SK-N-SH (cell line): Measurements from ENCODE around the gene PTCD2. TPM values are rescaled to one million over a fixed set of nuclear protein-coding genes. Genes with fewer than 3 reads are reported as not detected.

Experiments
- CTCF ChIA-PET: fragments of 300-600, 350-600 bp; formaldehyde crosslinking; extraction: SDS; loops from one replicate; lab custom pipeline; 2021; lab: Yijun Ruan, JAX
- POLR2A ChIA-PET: fragments of 350-600 bp; sonication (Branson Sonifier 250); formaldehyde crosslinking; extraction: SDS; loops from one replicate; lab custom pipeline; 2020; ENCODE audit warnings: antibody characterized with exemption, inconsistent platforms; lab: Yijun Ruan, JAX
- DNase-seq: peaks from one replicate; pipeline ENCODE4 v3.0.0; 2012
- H2AFZ ChIP-seq: fragments of 200-600 bp; sonication (generic); 2 replicates; pipeline ENCODE4 v1.8.1; 2016; ENCODE audit warnings: antibody characterized with exemption, mild to moderate bottlenecking, low read depth
- H3F3A ChIP-seq: fragments of 200-600 bp; sonication (generic); replicated peaks from 2 replicates; pipeline ENCODE3; 2016; ENCODE audit warnings: antibody characterized with exemption, mild to moderate bottlenecking; ENCODE audit not compliant: insufficient read depth
- H3K27ac ChIP-seq, 2 experiments: fragments of 200-500 bp in 1 of 2; fragments of 200-600 bp in 1 of 2; sonication (Bioruptor generic) in 1 of 2; sonication (generic), shearing (Covaris generic) in 1 of 2; 2 replicates each; pipeline versions ENCODE4 v1.5.1 to v1.6.1; 2014 to 2016; ENCODE audit warnings: low read depth in 2 of 2, inconsistent platforms in 1 of 2, low read length in 1 of 2, mild to moderate bottlenecking in 1 of 2, mixed read lengths in 1 of 2
- H3K27me3 ChIP-seq: fragments of 200-600 bp; sonication (generic), shearing (Covaris generic); 2 replicates; pipeline ENCODE4 v1.6.1; 2016; ENCODE audit warnings: mixed run types; ENCODE audit not compliant: insufficient read depth
- H3K36me3 ChIP-seq, 2 experiments: fragments of 200-500 bp in 1 of 2; fragments of 200-600 bp in 1 of 2; sonication (Bioruptor generic) in 1 of 2; sonication (generic) in 1 of 2; replicated peaks in 1 of 2; 2 replicates each; pipeline versions ENCODE3 to v1.5.1; 2014 to 2016; ENCODE audit warnings: low read length in 1 of 2, mild to moderate bottlenecking in 1 of 2; ENCODE audit not compliant: insufficient read depth in 2 of 2, control insufficient read depth in 1 of 2
- H3K4me1 ChIP-seq, 2 experiments: fragments of 200-500 bp in 1 of 2; fragments of 200-600 bp in 1 of 2; sonication (Bioruptor generic) in 1 of 2; sonication (generic), shearing (Covaris generic) in 1 of 2; 2 replicates each; pipeline versions ENCODE4 v1.5.1 to v1.6.1; 2014 to 2016; ENCODE audit warnings: low read depth in 1 of 2, low read length in 1 of 2, mixed run types in 1 of 2; ENCODE audit not compliant: insufficient read depth in 2 of 2, control insufficient read depth in 1 of 2
- H3K4me2 ChIP-seq: fragments of 200-600 bp; sonication (generic), shearing (Covaris generic); 2 replicates; pipeline ENCODE4 v1.6.1; 2017; ENCODE audit warnings: mixed run types
- H3K4me3 ChIP-seq, 2 experiments: fragments of 200-500 bp in 1 of 2; fragments of 200-600 bp in 1 of 2; sonication (Bioruptor generic) in 1 of 2; sonication (generic), shearing (Covaris generic) in 1 of 2; 2 replicates each; pipeline versions ENCODE4 v1.5.1 to v1.8.1; 2014 to 2016; ENCODE audit warnings: low read depth in 2 of 2, inconsistent platforms in 1 of 2, low read length in 1 of 2, mild to moderate bottlenecking in 1 of 2, mixed read lengths in 1 of 2, moderate library complexity in 1 of 2
- H3K79me2 ChIP-seq: fragments of 200-600 bp; sonication (generic); 2 replicates; pipeline ENCODE4 v1.8.1; 2017; ENCODE audit warnings: mild to moderate bottlenecking; ENCODE audit not compliant: insufficient read depth
- H3K9ac ChIP-seq: fragments of 200-600 bp; sonication (generic); 2 replicates; pipeline ENCODE4 v1.6.1; 2017; ENCODE audit warnings: mixed run types
- H3K9me2 ChIP-seq: fragments of 200-600 bp; sonication (generic); 2 replicates; pipeline ENCODE4 v1.6.1; 2017; ENCODE audit warnings: mixed run types
- H3K9me3 ChIP-seq: fragments of 200-600 bp; sonication (generic); 2 replicates; pipeline ENCODE4 v1.6.1; 2017; ENCODE audit warnings: mixed run types, mild to moderate bottlenecking, moderate library complexity
- H4K20me1 ChIP-seq: fragments of 200-600 bp; sonication (generic); 2 replicates; pipeline ENCODE4 v1.6.1; 2017; ENCODE audit warnings: mild to moderate bottlenecking, mixed run types; ENCODE audit not compliant: insufficient read depth
- CHD2 ChIP-seq: fragments of 150-350 bp; IDR thresholded peaks from 2 replicates; pipeline ENCODE4 v1.6.1; 2018; ENCODE audit warnings: low read length; ENCODE audit not compliant: partially characterized antibody
- ELF1 ChIP-seq: IDR thresholded peaks from 2 replicates; pipeline ENCODE4 v1.4.0; 2012
- EZH2phosphoT487 ChIP-seq: fragments of 200-600 bp; sonication (generic); IDR thresholded peaks from 2 replicates; pipeline ENCODE4 v1.6.1; 2017; ENCODE audit warnings: low read depth, mixed run types, mild to moderate bottlenecking, antibody characterized with exemption, moderate library complexity, borderline replicate concordance
- FOSL2 ChIP-seq: IDR thresholded peaks from 2 replicates; pipeline ENCODE4 v1.4.0; 2012; ENCODE audit warnings: low read depth, mild to moderate bottlenecking, moderate library complexity, borderline replicate concordance
- FOXJ3 ChIP-seq: sonication (generic); formaldehyde crosslinking; IDR thresholded peaks from 2 replicates; pipeline ENCODE4 v1.5.1; 2020; ENCODE audit warnings: mild to moderate bottlenecking, missing genetic modification reagents
- IRF3 ChIP-seq: fragments of 150-350 bp; IDR thresholded peaks from 2 replicates; pipeline ENCODE4 v1.6.1; 2016; ENCODE audit warnings: mild to moderate bottlenecking, low read depth, low read length
- MAX ChIP-seq: IDR thresholded peaks from 2 replicates; pipeline ENCODE4 v1.4.0; 2012; ENCODE audit warnings: low read depth
- MXI1 ChIP-seq: IDR thresholded peaks from 2 replicates; pipeline ENCODE4 v1.6.1; 2012; ENCODE audit warnings: mild to moderate bottlenecking, low read depth, low read length, improper control_type of control experiment
- NFIC ChIP-seq: IDR thresholded peaks from 2 replicates; pipeline ENCODE4 v1.4.0; 2012; ENCODE audit warnings: borderline replicate concordance
- NRF1 ChIP-seq: IDR thresholded peaks from 2 replicates; pipeline ENCODE4 v1.6.1; 2012; ENCODE audit warnings: low read depth, mild to moderate bottlenecking, low read length
- PBX3 ChIP-seq: IDR thresholded peaks from 2 replicates; pipeline ENCODE4; 2012
- POLR2AphosphoS5 ChIP-seq: IDR thresholded peaks from 2 replicates; pipeline ENCODE4 v1.6.1; 2012; ENCODE audit warnings: low read depth, low read length
- RAD21 ChIP-seq: IDR thresholded peaks from 2 replicates; pipeline ENCODE4 v1.6.1; 2012; ENCODE audit warnings: mild to moderate bottlenecking, low read length
- RCOR1 ChIP-seq: fragments of 150-350 bp; IDR thresholded peaks from 2 replicates; pipeline ENCODE4 v1.6.1; 2017; ENCODE audit warnings: antibody characterized with exemption, low read length
- RFX5 ChIP-seq: IDR thresholded peaks from 2 replicates; pipeline ENCODE4 v1.6.1; 2012; ENCODE audit warnings: mild to moderate bottlenecking, improper control_type of control experiment, low read length
- SIN3A ChIP-seq: IDR thresholded peaks from 2 replicates; pipeline ENCODE4 v1.6.1; 2012; ENCODE audit warnings: low read depth, mild to moderate bottlenecking, low read length, moderate library complexity, borderline replicate concordance
- SMC3 ChIP-seq: IDR thresholded peaks from 2 replicates; pipeline ENCODE4 v1.6.1; 2012; ENCODE audit warnings: low read depth, low read length, improper control_type of control experiment
- TCF12 ChIP-seq: IDR thresholded peaks from 2 replicates; pipeline ENCODE4 v1.4.0; 2012
- USF1 ChIP-seq: IDR thresholded peaks from 2 replicates; pipeline ENCODE4 v1.4.0; 2012; ENCODE audit warnings: low read depth, borderline replicate concordance
- USF2 ChIP-seq: fragments of 150-350 bp; IDR thresholded peaks from 2 replicates; pipeline ENCODE4 v1.6.1; 2017; ENCODE audit warnings: antibody characterized with exemption, low read length, low read depth, borderline replicate concordance
- ZBTB33 ChIP-seq: IDR thresholded peaks from 2 replicates; pipeline ENCODE4 v1.4.0; 2012; ENCODE audit warnings: low read depth, borderline replicate concordance
- WGBS: methylation state at CpG from one replicate; pipeline ENCODE4 v1.1.6; 2017; ENCODE audit warnings: low lambda C conversion rate; 5-methylcytosine and 5-hydroxymethylcytosine counted together
- polyA plus RNA-seq, 3 experiments: library from polyadenylated mRNA; depleted of rRNA; stranded (reverse); fragments of >200 nt; gene quantifications; 2 replicates each; pipeline ENCODE4 v1.2.3, GENCODE V29; 2012

PTCD2 gene
- polyA plus RNA-seq, 1 of the 3 experiments (the other 2 are of a cell fraction): 6.7 TPM

GRCh38 chr5:72372331-72372730, 52.2 kb downstream of the PTCD2 start (continued):
- no peak for TF ChIP-seq USF2
- TF ChIP-seq SIN3A: no peak
- TF ChIP-seq EZH2phosphoT487: no peak
- TF ChIP-seq POLR2AphosphoS5: no peak
- TF ChIP-seq RAD21: no peak

GRCh38 chr5:72372923-72373322, 52.8 kb downstream of the PTCD2 start:
- Histone ChIP-seq H3K9ac (no peak overlapping the region), H3K27ac (no peak overlapping the region), H3K9me3 (no peaks in the 10 kb centered on the region), H3K27me3 (no peaks in the 10 kb centered on the region), H3K4me2 (no peak overlapping the region), H3F3A (peaks cover 4% of the 10 kb centered on the region), H2AFZ (no peak overlapping the region), H4K20me1 (no peaks in the 10 kb centered on the region), H3K79me2 (no peaks in the 10 kb centered on the region), H3K4me1 (no peaks in the 10 kb centered on the region), H3K9me2 (no peaks in the 10 kb centered on the region), H3K36me3 (no peaks in the 10 kb centered on the region), H3K4me3 (no peak overlapping the region)
- TF ChIP-seq NFIC (no peak), MAX (no peak), IRF3 (no peak), ELF1 (no peak), NRF1 (no peak), SMC3 (no peak), FOXJ3 (CRISPR knock-in tag) (no peak), USF1 (no peak), CHD2 (no peak), FOSL2 (no peak), TCF12 (no peak), EZH2phosphoT487 (no peak), RCOR1 (no peak), PBX3 (no peak), RAD21 (no peak), MXI1 (no peak), ZBTB33 (no peak), RFX5 (no peak), USF2 (no peak)
- WGBS: 90% methylated on average over 4 of the region's 4 CpGs
- CTCF ChIA-PET: interaction anchor here (1.2 to 1.4 kb wide), 2 partner anchors 17 to 278 kb away, joined by 3 to 4 read pairs; no protein-coding TSS in a partner anchor
- POLR2A ChIA-PET: interaction anchor here (0.9 kb wide), 1 partner anchor 462 kb away, joined by 3 read pairs; no protein-coding TSS in a partner anchor
- no peak for DNase-seq
